Panc1 (cell line): ENCODE results near the gene MDH2. TPM values are rescaled to one million over a fixed set of nuclear protein-coding genes. Genes with fewer than 3 reads are reported as not detected.
"Not testable (repeated sequence)": the region's sequence is repeated elsewhere in the genome, so short reads cannot be mapped to it uniquely, and the experiment has no call there.

Experiments used
- ATAC-seq: fragments of 200-7000 bp; cut with Tn5 transposase; 2 replicates; pipeline ENCODE4 v1.9.1; 2020; ENCODE audit warnings: mild to moderate bottlenecking, moderate library complexity
- BruUV-seq: library from RNA; stranded (reverse); fragments of 400-500 nt; replicated peaks from 2 replicates; lab custom pipeline; 2021; lab: Mats Ljungman, UMichigan
- CTCF ChIA-PET: fragments of 300-600 bp; sonication (Branson Sonifier 250); formaldehyde crosslinking; loops from one replicate; lab custom pipeline; 2022; ENCODE audit warnings: antibody characterized with exemption; lab: Charles Lee
- POLR2A ChIA-PET: fragments of 300-600 bp; sonication (Branson Sonifier 250); formaldehyde crosslinking; loops from one replicate; lab custom pipeline; 2022; ENCODE audit warnings: antibody characterized with exemption; lab: Charles Lee
- DNase-seq: peaks from one replicate; pipeline ENCODE4 v3.0.0-alpha.2; 2010; ENCODE audit warnings: low read depth, low spot score
- H3K27ac ChIP-seq: 2 replicates; pipeline ENCODE4 v1.5.1; 2011; ENCODE audit warnings: mild to moderate bottlenecking, low read length, inconsistent platforms
- H3K27me3 ChIP-seq: fragments of 200-500 bp; sonication (Bioruptor generic); 2 replicates; pipeline ENCODE4 v1.6.0; 2014; ENCODE audit warnings: low read length, inconsistent platforms; ENCODE audit not compliant: control insufficient read depth, insufficient read depth
- H3K36me3 ChIP-seq: fragments of 200-500 bp; sonication (Bioruptor generic); 2 replicates; pipeline ENCODE4 v1.5.1; 2014; ENCODE audit warnings: inconsistent platforms, mild to moderate bottlenecking, low read length, moderate library complexity; ENCODE audit not compliant: control insufficient read depth, insufficient read depth
- H3K4me1 ChIP-seq: 2 replicates; pipeline ENCODE4 v1.5.1; 2011; ENCODE audit warnings: inconsistent platforms, mild to moderate bottlenecking, low read length, moderate library complexity; ENCODE audit not compliant: control insufficient read depth, insufficient read depth
- H3K4me3 ChIP-seq, 2 experiments: 2 replicates each; pipeline ENCODE4 v1.5.1; 2011 to 2012; ENCODE audit warnings: low read depth in 2 of 2, low read length in 2 of 2, mild to moderate bottlenecking in 2 of 2, inconsistent platforms in 1 of 2, moderate library complexity in 1 of 2
- H3K9me3 ChIP-seq: fragments of 200-500 bp; sonication (Bioruptor generic); 2 replicates; pipeline ENCODE4 v1.5.1; 2014; ENCODE audit warnings: low read depth, mild to moderate bottlenecking, inconsistent platforms, low read length, moderate library complexity; ENCODE audit not compliant: control insufficient read depth, insufficient read depth
- POLR2AphosphoS5 ChIP-seq: IDR thresholded peaks from 2 replicates; pipeline ENCODE4 v1.6.1; 2012; ENCODE audit warnings: mild to moderate bottlenecking, low read depth, low read length, moderate library complexity
- SIN3A ChIP-seq: IDR thresholded peaks from 2 replicates; pipeline ENCODE4 v1.6.1; 2012; ENCODE audit warnings: low read depth, mild to moderate bottlenecking, low read length, moderate library complexity, borderline replicate concordance; ENCODE audit not compliant: insufficient read depth
- TCF7L2 ChIP-seq: IDR thresholded peaks from 2 replicates; pipeline ENCODE4 v1.6.1; 2011; ENCODE audit warnings: mild to moderate bottlenecking, low read depth, low read length, inconsistent platforms
- in situ Hi-C: cut with HindIII; loops from 2 replicates; pipeline ENCODE4 v1.10.0; 2016; ENCODE audit warnings: low sequenced_read_pairs, low pct_unique_long_range_greater_than_20kb
- intact Hi-C: fragments of 100-400 bp; cut with micrococcal nuclease; formaldehyde crosslinking; loops from one replicate; pipeline ENCODE4 v1.10.0; 2022; ENCODE audit not compliant: unreplicated experiment
- total RNA-seq: library from RNA; stranded (reverse); gene quantifications from one replicate; pipeline ENCODE4 v1.2.1, GENCODE V29; 2021; ENCODE audit not compliant: unreplicated experiment
- TF ChIP-seq, protein P1 (sequence below), 2 experiments: IDR thresholded peaks; 2 replicates each; pipeline ENCODE4 v1.6.1; 2011 to 2012; ENCODE audit warnings: low read depth in 2 of 2, control low read depth in 1 of 2, low read length in 1 of 2, mild to moderate bottlenecking in 1 of 2, moderate library complexity in 1 of 2; ENCODE audit not compliant: insufficient read depth in 1 of 2
- TF ChIP-seq, protein P2 (sequence below): fragments of 450-650 bp; IDR thresholded peaks from 2 replicates; pipeline ENCODE4 v1.5.1; 2017; ENCODE audit warnings: mild to moderate bottlenecking

MDH2 gene
- total RNA-seq, 1 experiment from 2014 or later = 365 TPM

GRCh38 chr7:76051840-76052239 is 3.9 kb downstream of the MDH2 start:
- in situ Hi-C loops (no loop called here), intact Hi-C loops (no loop called here)
- no peaks in the 10 kb centered on the region for H3K27me3 ChIP-seq
- no peak overlapping the region for H3K4me3 ChIP-seq
- peaks cover 5% of the 10 kb centered on the region; the same call in 1 of the 2 replicates for H3K36me3 ChIP-seq
- H3K9me3 ChIP-seq = no peaks in the 10 kb centered on the region
- peaks cover 16% of the 10 kb centered on the region; the same call in 1 of the 2 replicates for H3K4me1 ChIP-seq
- H3K27ac ChIP-seq = no peak overlapping the region
- ChIA-PET POLR2A (no interaction called here), CTCF (no interaction called here)
- TF ChIP-seq, protein P1, sequence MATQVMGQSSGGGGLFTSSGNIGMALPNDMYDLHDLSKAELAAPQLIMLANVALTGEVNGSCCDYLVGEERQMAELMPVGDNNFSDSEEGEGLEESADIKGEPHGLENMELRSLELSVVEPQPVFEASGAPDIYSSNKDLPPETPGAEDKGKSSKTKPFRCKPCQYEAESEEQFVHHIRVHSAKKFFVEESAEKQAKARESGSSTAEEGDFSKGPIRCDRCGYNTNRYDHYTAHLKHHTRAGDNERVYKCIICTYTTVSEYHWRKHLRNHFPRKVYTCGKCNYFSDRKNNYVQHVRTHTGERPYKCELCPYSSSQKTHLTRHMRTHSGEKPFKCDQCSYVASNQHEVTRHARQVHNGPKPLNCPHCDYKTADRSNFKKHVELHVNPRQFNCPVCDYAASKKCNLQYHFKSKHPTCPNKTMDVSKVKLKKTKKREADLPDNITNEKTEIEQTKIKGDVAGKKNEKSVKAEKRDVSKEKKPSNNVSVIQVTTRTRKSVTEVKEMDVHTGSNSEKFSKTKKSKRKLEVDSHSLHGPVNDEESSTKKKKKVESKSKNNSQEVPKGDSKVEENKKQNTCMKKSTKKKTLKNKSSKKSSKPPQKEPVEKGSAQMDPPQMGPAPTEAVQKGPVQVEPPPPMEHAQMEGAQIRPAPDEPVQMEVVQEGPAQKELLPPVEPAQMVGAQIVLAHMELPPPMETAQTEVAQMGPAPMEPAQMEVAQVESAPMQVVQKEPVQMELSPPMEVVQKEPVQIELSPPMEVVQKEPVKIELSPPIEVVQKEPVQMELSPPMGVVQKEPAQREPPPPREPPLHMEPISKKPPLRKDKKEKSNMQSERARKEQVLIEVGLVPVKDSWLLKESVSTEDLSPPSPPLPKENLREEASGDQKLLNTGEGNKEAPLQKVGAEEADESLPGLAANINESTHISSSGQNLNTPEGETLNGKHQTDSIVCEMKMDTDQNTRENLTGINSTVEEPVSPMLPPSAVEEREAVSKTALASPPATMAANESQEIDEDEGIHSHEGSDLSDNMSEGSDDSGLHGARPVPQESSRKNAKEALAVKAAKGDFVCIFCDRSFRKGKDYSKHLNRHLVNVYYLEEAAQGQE (IDR thresholded peaks at IDR 0.05; ENCODE audit: insufficient read depth in 1 of 2, low read depth in 2 of 2, low read length in 1 of 2) = no peak
- TF ChIP-seq SIN3A (no peak), TCF7L2 (no peak), POLR2AphosphoS5 (no peak)
- TF ChIP-seq, protein P2, sequence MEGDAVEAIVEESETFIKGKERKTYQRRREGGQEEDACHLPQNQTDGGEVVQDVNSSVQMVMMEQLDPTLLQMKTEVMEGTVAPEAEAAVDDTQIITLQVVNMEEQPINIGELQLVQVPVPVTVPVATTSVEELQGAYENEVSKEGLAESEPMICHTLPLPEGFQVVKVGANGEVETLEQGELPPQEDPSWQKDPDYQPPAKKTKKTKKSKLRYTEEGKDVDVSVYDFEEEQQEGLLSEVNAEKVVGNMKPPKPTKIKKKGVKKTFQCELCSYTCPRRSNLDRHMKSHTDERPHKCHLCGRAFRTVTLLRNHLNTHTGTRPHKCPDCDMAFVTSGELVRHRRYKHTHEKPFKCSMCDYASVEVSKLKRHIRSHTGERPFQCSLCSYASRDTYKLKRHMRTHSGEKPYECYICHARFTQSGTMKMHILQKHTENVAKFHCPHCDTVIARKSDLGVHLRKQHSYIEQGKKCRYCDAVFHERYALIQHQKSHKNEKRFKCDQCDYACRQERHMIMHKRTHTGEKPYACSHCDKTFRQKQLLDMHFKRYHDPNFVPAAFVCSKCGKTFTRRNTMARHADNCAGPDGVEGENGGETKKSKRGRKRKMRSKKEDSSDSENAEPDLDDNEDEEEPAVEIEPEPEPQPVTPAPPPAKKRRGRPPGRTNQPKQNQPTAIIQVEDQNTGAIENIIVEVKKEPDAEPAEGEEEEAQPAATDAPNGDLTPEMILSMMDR = no peak
- no peak for DNase-seq
- no TSS peak for BruUV-seq
- no peak for ATAC-seq

DNA sequence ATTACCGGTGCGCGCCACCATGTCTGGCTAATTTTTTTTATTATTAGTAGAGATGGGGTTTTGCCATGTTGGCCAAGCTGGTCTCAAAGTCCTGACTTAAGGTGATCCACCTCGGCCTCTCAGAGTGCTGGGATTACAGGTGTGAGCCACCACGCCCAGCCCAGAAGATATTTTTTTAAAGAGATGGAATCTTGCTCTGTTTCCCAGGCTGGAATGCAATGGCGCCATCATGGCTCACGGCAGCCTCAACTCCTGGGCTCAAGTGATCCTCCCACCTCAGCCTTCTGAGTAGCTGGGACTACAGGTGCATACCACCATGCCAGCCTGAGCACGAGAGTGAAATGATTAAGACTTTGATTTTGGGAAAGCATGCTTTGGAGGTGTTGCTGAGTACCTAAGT is 4.8 kb downstream of the MDH2 start:
- not testable (repeated sequence) for DNase-seq

GRCh38 chr7:76053461-76053860 is 5.6 kb downstream of the MDH2 start:
- 0 out of 2 replicates have a peak, but pooled peaks have one; percentile 21 for ATAC-seq
- no peak for DNase-seq
- no peak overlapping the region for H3K4me3 ChIP-seq
- ChIA-PET POLR2A (no interaction called here), CTCF (no interaction called here)
- peaks cover 16% of the 10 kb centered on the region for H3K36me3 ChIP-seq
- no peak overlapping the region for H3K27ac ChIP-seq
- intact Hi-C loops = no loop called here
- H3K9me3 ChIP-seq = no peaks in the 10 kb centered on the region
- BruUV-seq = no TSS peak
- no peaks in the 10 kb centered on the region for H3K27me3 ChIP-seq
- TF ChIP-seq POLR2AphosphoS5 = no peak
- TF ChIP-seq, protein P1 (IDR thresholded peaks at IDR 0.05; ENCODE audit: insufficient read depth in 1 of 2, low read depth in 2 of 2, low read length in 1 of 2) = no peak
- TF ChIP-seq SIN3A = no peak
- TF ChIP-seq TCF7L2 = no peak
- TF ChIP-seq, protein P2 = no peak
- H3K4me1 ChIP-seq = peaks cover 16% of the 10 kb centered on the region; the same call in 1 of the 2 replicates
- in situ Hi-C loops = no loop called here

More for the DNA sequence above, 4.8 kb downstream of the MDH2 start:
- ATAC-seq, H3K27me3 ChIP-seq, H3K9me3 ChIP-seq, H3K4me3 ChIP-seq, intact Hi-C loops, BruUV-seq, POLR2A ChIA-PET, H3K36me3 ChIP-seq, H3K27ac ChIP-seq, CTCF ChIA-PET, in situ Hi-C loops: not testable (repeated sequence)
- H3K4me1 ChIP-seq = peaks cover 16% of the 10 kb centered on the region; the same call in 1 of the 2 replicates
